Thyroid gland (tissue), 4 donors: ENCODE results near the gene ASB2.

ENCODE experiments used
- POLR2A ChIP-seq, 2 donors: fragments of 450-650 bp; IDR thresholded peaks; one replicate each; pipeline ENCODE4 v1.6.1; 2017; ENCODE audit warnings: antibody characterized with exemption in 2 of 2, mild to moderate bottlenecking in 2 of 2, moderate library complexity in 1 of 2
- TF ChIP-seq, protein P1 (sequence below), 6 experiments: fragments of 200-600 bp in 3 of 6; fragments of 450-650 bp in 3 of 6; sonication (generic) in 3 of 6; IDR thresholded peaks; one replicate each; pipeline ENCODE4 v1.5.1; 2016 to 2019; ENCODE audit warnings: antibody characterized with exemption in 6 of 6, mild to moderate bottlenecking in 2 of 6, inconsistent platforms in 1 of 6, moderate library complexity in 1 of 6

DNA sequence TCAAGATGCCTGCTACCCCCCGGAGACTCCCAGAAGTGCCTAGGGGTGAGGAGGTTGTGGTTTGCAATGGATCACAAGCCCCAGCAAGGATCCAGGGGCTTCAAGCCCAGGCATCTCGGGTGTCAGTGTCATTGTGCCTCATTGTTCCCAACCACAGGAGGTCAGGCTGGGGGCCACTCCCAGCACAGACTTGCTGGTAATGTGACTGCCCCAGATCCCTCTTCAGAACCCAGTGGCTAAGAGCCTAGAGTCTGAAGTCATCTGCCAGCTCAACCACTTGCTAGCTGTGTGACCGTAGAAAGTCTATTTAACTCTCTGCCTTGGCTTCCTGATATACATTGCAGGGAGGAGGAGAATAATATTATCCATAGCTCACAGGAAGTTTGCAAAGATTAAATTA, 7.7 kb upstream of the ASB2 start:
- TF ChIP-seq, protein P1, sequence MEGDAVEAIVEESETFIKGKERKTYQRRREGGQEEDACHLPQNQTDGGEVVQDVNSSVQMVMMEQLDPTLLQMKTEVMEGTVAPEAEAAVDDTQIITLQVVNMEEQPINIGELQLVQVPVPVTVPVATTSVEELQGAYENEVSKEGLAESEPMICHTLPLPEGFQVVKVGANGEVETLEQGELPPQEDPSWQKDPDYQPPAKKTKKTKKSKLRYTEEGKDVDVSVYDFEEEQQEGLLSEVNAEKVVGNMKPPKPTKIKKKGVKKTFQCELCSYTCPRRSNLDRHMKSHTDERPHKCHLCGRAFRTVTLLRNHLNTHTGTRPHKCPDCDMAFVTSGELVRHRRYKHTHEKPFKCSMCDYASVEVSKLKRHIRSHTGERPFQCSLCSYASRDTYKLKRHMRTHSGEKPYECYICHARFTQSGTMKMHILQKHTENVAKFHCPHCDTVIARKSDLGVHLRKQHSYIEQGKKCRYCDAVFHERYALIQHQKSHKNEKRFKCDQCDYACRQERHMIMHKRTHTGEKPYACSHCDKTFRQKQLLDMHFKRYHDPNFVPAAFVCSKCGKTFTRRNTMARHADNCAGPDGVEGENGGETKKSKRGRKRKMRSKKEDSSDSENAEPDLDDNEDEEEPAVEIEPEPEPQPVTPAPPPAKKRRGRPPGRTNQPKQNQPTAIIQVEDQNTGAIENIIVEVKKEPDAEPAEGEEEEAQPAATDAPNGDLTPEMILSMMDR (IDR thresholded peaks at IDR 0.05) = no peak
- TF ChIP-seq POLR2A (IDR thresholded peaks at IDR 0.05) = no peak
